ENCODE measurements around the gene OR2AG2.

The OR2AG2 gene

DNA sequence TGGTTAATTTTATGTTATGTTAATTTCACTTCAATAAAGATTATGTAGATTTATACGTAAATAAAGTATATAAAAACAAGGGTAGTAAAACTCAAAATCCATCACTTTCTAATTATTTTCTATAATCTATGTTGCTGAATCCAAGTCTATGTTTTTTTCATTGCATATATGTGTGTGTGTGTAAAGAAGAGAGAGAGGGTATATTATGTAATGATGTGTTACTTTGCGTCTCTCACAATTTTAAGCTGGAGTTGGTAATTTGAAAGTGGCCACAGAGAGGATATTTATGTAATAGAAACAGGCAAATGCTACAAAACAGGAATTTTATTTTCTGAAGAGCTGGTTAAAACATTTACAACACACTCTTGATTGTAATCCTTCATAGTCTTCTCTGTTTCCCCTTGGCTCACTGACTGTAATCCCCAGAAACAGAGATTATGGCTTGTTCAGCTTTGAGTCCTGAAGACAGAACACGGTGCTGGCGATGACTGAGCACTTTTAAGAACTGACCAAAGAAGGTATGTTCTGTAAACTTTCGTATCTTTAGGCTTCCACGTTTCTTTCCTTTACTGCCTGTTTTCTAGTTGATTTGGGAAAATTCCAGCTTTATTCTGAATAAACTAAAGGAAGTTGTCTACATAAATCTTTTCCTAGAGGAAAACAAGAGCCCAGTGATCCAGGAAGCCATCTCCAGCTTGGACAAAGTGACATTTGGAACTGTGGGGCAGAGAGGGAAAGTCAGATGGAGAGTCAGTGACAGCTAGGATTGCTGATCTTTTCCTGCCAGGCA lies 43.6 kb downstream of the OR2AG2 start:
- no peak for TF ChIP-seq ZFX (IDR thresholded peaks at IDR 0.05)
- TF ChIP-seq, protein P1, sequence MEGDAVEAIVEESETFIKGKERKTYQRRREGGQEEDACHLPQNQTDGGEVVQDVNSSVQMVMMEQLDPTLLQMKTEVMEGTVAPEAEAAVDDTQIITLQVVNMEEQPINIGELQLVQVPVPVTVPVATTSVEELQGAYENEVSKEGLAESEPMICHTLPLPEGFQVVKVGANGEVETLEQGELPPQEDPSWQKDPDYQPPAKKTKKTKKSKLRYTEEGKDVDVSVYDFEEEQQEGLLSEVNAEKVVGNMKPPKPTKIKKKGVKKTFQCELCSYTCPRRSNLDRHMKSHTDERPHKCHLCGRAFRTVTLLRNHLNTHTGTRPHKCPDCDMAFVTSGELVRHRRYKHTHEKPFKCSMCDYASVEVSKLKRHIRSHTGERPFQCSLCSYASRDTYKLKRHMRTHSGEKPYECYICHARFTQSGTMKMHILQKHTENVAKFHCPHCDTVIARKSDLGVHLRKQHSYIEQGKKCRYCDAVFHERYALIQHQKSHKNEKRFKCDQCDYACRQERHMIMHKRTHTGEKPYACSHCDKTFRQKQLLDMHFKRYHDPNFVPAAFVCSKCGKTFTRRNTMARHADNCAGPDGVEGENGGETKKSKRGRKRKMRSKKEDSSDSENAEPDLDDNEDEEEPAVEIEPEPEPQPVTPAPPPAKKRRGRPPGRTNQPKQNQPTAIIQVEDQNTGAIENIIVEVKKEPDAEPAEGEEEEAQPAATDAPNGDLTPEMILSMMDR (conservative IDR thresholded peaks at IDR 0.05) = no peak
- no peak overlapping the region for H3K27ac ChIP-seq

GRCh38 chr11:6725386-6725896 lies 46.3 kb downstream of the OR2AG2 start:
- H3K27ac ChIP-seq = no peak overlapping the region
- no peak for TF ChIP-seq ZFX (IDR thresholded peaks at IDR 0.05)
- TF ChIP-seq, protein P1 (conservative IDR thresholded peaks at IDR 0.05) = no peak

GRCh38 chr11:6724013-6724412 lies 47.8 kb downstream of the OR2AG2 start:
- H3K27ac ChIP-seq = no peak overlapping the region
- TF ChIP-seq, protein P1 (conservative IDR thresholded peaks at IDR 0.05) = no peak

DNA sequence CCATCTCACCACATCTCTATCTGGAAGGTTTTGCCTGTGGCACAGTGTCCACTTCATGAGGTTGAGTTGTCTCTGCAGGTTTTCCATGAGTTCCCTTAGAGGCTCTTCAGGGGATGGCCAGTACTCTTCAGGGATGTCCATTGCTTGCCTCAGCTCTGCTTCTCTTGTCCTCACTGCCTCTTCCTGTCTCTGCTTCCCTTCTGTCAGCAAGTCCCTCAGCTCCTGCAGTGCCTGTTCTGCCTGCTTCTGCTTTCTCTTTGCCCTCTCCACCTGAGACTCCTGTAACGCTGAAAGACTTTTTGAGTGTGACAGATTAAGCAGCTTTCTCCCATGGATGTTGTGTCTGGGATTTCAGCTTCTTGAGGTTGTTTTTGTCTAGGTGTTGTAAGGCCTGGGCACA lies 50.4 kb downstream of the OR2AG2 start:
- TF ChIP-seq ZFX (IDR thresholded peaks at IDR 0.05) = no peak
- TF ChIP-seq, protein P1 (conservative IDR thresholded peaks at IDR 0.05) = no peak
- no peak overlapping the region for H3K27ac ChIP-seq

- TF ChIP-seq, protein P1 (conservative IDR thresholded peaks at IDR 0.05) = no peak
- no peak for TF ChIP-seq ZFX (IDR thresholded peaks at IDR 0.05)
- H3K27ac ChIP-seq = no peak overlapping the region
Measured at GRCh38 chr11:6719576-6719975, 52.2 kb downstream of the OR2AG2 start.

GRCh38 chr11:6717426-6717825 lies 54.4 kb downstream of the OR2AG2 start:
- no peak overlapping the region for H3K27ac ChIP-seq
- TF ChIP-seq, protein P1 (conservative IDR thresholded peaks at IDR 0.05) = no peak
- no peak for TF ChIP-seq ZFX (IDR thresholded peaks at IDR 0.05)
